ENCODE data around the gene KIRREL1. TPM values are rescaled to one million over a fixed set of nuclear protein-coding genes. Genes with fewer than 3 reads are reported as not detected.

Gene KIRREL1
- total RNA-seq, 1 donor from 2014 or later: 51.6 TPM

DNA sequence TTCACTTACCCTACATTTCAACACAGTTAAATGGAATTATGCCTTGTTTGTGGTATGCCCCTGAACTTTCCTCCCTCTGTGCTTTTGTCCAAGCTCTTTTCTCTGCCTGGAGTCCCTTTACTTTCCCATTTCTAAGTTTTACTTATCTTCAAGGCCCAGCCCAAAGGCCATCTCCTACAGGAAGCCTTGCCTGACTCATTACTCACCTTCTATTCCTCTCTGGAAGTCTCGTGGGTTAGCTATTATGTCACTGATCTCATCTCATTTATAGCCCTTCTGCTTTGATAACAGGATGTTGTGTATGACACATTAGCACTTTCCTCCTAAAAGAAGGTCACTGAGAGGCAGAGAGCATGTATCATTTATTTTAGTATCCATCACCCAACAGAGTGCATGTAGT, 108.5 kb downstream of the KIRREL1 start:
- DNase-seq (ENCODE audit: extremely low spot score, unreplicated experiment): no peak
- H3K9me3 Mint-ChIP-seq: no peaks in the 10 kb centered on the region
- H3K4me1 Mint-ChIP-seq (ENCODE audit: unreplicated experiment): peaks cover 26% of the 10 kb centered on the region
- H3K36me3 Mint-ChIP-seq: no peaks in the 10 kb centered on the region
- peaks cover 10% of the 10 kb centered on the region for H3K27me3 Mint-ChIP-seq
- no peak overlapping the region for H3K4me3 Mint-ChIP-seq
- TF ChIP-seq, protein P1, sequence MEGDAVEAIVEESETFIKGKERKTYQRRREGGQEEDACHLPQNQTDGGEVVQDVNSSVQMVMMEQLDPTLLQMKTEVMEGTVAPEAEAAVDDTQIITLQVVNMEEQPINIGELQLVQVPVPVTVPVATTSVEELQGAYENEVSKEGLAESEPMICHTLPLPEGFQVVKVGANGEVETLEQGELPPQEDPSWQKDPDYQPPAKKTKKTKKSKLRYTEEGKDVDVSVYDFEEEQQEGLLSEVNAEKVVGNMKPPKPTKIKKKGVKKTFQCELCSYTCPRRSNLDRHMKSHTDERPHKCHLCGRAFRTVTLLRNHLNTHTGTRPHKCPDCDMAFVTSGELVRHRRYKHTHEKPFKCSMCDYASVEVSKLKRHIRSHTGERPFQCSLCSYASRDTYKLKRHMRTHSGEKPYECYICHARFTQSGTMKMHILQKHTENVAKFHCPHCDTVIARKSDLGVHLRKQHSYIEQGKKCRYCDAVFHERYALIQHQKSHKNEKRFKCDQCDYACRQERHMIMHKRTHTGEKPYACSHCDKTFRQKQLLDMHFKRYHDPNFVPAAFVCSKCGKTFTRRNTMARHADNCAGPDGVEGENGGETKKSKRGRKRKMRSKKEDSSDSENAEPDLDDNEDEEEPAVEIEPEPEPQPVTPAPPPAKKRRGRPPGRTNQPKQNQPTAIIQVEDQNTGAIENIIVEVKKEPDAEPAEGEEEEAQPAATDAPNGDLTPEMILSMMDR (conservative IDR thresholded peaks at IDR 0.05): no peak
- peak overlapping the region; percentile 61 for H3K27ac Mint-ChIP-seq

DNA sequence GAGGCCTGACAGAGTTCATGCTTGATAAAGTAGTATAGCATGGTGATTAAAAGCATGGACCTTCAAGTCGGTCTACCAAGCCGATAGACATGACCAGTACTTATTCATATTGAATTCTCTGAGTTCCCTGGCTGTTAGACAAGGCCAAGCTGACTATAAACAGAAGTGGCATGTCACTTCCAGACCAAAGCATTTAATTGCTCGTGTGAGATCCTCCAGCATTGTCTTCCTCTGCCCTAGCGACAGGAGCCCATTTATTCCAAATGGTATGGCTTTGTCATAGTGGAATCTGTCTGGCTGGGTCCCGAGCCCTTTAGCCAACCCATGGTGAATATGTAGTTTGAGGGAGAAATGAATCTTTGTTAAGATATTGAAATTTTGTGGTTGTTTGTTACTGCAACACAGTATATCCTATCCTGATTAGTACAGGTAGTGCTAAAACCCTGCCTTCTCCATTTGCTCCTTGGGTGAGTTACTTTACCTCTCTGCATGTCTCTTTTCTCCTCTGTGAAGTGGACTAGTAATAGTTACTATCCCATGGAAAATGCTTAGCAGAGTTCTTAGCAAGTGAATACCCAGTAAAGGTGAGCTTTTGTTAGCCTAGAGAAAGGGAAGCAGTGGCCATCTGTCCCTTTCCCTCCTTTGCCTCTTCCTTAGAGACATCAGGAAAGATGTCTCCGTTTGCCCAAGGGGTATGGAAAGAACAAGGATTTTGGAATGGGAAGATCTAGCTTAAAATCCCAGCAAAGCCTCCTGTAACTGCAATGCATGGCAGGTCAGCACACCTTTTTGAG, 109.6 kb downstream of the KIRREL1 start:
- TF ChIP-seq, protein P1 (conservative IDR thresholded peaks at IDR 0.05): no peak
- Mint-ChIP-seq H3K36me3 (no peaks in the 10 kb centered on the region), H3K4me1 (ENCODE audit: unreplicated experiment) (peaks cover 26% of the 10 kb centered on the region), H3K9me3 (no peaks in the 10 kb centered on the region), H3K4me3 (no peak overlapping the region), H3K27ac (peak overlapping the region; percentile 22), H3K27me3 (peaks cover 10% of the 10 kb centered on the region)
- DNase-seq (ENCODE audit: extremely low spot score, unreplicated experiment): no peak

DNA sequence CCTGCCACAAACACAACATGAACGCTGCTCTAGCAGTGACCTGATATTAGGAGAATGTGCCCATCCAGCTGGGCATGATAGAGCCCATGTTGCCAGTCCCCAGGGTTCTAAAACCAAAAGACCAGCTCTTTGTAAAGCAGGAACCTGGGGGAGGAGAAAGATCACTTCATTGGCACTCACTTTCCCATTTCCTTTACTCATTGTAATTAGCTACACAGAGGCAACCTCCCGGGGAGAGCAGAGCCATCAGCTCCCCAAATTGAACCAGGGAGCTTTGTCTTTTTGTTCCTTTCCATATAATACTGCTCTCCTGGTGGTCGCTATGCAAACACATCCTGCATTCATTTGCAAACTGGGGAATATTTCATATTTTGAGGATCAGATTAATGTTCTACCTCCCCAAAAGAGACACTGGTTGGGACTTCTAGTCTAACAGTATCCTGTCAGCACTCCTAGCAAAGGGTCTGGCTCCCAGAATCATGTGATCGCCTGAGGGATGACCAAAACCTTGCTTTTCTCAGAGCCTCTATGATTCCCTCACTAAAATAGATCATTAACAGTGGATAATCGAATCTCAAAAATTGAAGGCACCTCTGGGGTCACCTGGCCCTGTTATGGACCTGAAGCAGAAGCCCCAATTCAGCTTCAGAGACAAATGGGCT, 110.5 kb downstream of the KIRREL1 start:
- H3K27ac Mint-ChIP-seq: no peak overlapping the region
- DNase-seq (ENCODE audit: extremely low spot score, unreplicated experiment): no peak

DNA sequence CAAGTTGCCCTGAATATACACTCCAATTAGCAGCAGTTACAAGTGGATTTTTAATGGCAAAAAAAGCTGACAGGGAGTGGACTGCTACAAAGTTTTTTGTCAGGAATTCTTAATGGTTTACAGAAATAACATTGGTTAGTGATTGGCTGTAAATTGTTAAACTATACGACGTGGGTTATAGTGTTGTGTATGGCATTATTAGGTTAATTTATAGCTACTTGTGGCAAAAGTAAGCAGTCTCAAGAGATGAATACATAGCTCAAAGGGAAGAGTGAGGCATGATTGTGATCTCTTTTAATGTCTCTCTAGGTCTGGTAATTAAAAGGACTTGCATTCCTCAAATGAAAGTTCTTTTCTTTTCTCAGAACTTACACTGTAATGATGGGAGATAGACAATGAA, 111.4 kb downstream of the KIRREL1 start:
- no peak for DNase-seq (ENCODE audit: extremely low spot score, unreplicated experiment)
- Mint-ChIP-seq H3K36me3 (no peaks in the 10 kb centered on the region), H3K4me3 (no peak overlapping the region), H3K4me1 (ENCODE audit: unreplicated experiment) (peaks cover 26% of the 10 kb centered on the region), H3K27me3 (peaks cover 10% of the 10 kb centered on the region), H3K9me3 (no peaks in the 10 kb centered on the region), H3K27ac (no peak overlapping the region)
- TF ChIP-seq, protein P1 (conservative IDR thresholded peaks at IDR 0.05): no peak

More for the DNA sequence above, 110.5 kb downstream of the KIRREL1 start:
- peaks cover 26% of the 10 kb centered on the region for H3K4me1 Mint-ChIP-seq (ENCODE audit: unreplicated experiment)
- H3K27me3 Mint-ChIP-seq: peaks cover 10% of the 10 kb centered on the region
- no peaks in the 10 kb centered on the region for H3K9me3 Mint-ChIP-seq
- H3K4me3 Mint-ChIP-seq: no peak overlapping the region
- no peaks in the 10 kb centered on the region for H3K36me3 Mint-ChIP-seq
- TF ChIP-seq, protein P1 (conservative IDR thresholded peaks at IDR 0.05): peak; percentile 29

DNA sequence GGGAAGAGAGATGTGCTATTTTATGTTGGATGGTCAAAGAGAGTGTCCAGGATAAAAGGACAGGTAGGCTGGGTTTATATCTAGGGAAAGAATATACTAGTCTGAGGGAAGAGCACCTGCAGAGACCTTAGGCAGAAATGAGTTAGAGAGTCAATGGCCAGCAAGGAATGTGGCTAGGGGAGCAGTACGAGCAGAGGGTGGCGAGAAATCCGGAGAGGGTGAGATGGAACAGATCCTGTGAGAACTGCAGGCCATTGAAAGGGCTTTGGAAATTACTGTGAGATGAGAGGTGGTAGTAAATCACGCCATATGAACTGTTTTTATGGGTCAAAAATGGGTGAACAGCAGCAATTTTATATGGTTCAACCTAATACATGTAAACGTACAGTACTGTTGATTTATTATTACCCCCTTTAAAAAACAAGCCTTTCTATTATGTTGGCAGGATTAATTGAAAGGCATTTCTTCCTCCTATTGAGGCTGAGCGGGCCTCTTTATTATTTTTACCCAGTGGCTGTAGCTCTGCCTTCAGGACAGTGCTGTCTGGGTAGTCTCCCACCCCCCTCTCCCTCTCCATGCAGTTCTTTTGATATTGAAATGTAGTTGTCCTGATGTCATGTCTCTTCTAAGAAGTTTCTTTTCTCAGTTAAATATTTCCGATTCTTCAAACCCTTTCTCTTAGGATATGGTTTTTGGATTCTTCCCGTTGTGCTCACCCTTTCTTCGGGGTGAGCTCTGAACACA, 112.1 kb downstream of the KIRREL1 start:
- H3K4me1 Mint-ChIP-seq (ENCODE audit: unreplicated experiment): peaks cover 26% of the 10 kb centered on the region
- no peak overlapping the region for H3K27ac Mint-ChIP-seq
- DNase-seq (ENCODE audit: extremely low spot score, unreplicated experiment): no peak
- peaks cover 10% of the 10 kb centered on the region for H3K27me3 Mint-ChIP-seq
- TF ChIP-seq, protein P1 (conservative IDR thresholded peaks at IDR 0.05): no peak
- H3K4me3 Mint-ChIP-seq: no peak overlapping the region
- no peaks in the 10 kb centered on the region for H3K9me3 Mint-ChIP-seq
- H3K36me3 Mint-ChIP-seq: no peaks in the 10 kb centered on the region

All from type B pancreatic cell (in vitro differentiated cells).